SK-N-SH treated with all-trans-retinoic acid at 6 μM for 48 hours (cell line): ENCODE results near the gene ENGASE.
"Not testable (repeated sequence)": the region's sequence is repeated elsewhere in the genome, so short reads cannot be mapped to it uniquely, and the experiment has no call there.

Source experiments
- OSR1 ChIP-seq: fragments of 250-450 bp; sonication (Bioruptor Pico); IDR thresholded peaks from 2 replicates; pipeline ENCODE4 v1.8.0; 2022; ENCODE audit warnings: moderate library complexity, mild to moderate bottlenecking, inconsistent platforms
- ZC3H10 ChIP-seq: fragments of 250-450 bp; sonication (Bioruptor Pico); IDR thresholded peaks from 2 replicates; pipeline ENCODE4 v1.5.1; 2021; ENCODE audit warnings: mild to moderate bottlenecking, moderate library complexity
- TF ChIP-seq, protein P1 (sequence below): fragments of 250-450 bp; sonication (Bioruptor Pico); IDR thresholded peaks from 2 replicates; pipeline ENCODE4 v1.8.0; 2020; ENCODE audit warnings: mild to moderate bottlenecking, moderate library complexity, borderline replicate concordance

GRCh38 chr17:79030636-79031035 lies 44.0 kb upstream of the ENGASE start:
- not testable (repeated sequence) for TF ChIP-seq OSR1 (CRISPR knock-in tag); ZC3H10
- TF ChIP-seq, protein P1, sequence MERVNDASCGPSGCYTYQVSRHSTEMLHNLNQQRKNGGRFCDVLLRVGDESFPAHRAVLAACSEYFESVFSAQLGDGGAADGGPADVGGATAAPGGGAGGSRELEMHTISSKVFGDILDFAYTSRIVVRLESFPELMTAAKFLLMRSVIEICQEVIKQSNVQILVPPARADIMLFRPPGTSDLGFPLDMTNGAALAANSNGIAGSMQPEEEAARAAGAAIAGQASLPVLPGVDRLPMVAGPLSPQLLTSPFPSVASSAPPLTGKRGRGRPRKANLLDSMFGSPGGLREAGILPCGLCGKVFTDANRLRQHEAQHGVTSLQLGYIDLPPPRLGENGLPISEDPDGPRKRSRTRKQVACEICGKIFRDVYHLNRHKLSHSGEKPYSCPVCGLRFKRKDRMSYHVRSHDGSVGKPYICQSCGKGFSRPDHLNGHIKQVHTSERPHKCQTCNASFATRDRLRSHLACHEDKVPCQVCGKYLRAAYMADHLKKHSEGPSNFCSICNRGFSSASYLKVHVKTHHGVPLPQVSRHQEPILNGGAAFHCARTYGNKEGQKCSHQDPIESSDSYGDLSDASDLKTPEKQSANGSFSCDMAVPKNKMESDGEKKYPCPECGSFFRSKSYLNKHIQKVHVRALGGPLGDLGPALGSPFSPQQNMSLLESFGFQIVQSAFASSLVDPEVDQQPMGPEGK (CRISPR knock-in tag), result not testable (repeated sequence)
